ENCODE results near the gene KLK12.

KLK12 gene

GRCh38 chr19:51012661-51013190, 22.1 kb downstream of the KLK12 start:
- no peaks in the 10 kb centered on the region for H3K79me2 ChIP-seq
- H3K9me3 ChIP-seq (ENCODE audit: control insufficient read depth, low read length): no peaks in the 10 kb centered on the region
- H3K36me3 ChIP-seq (ENCODE audit: control insufficient read depth, insufficient read depth, low read length): no peaks in the 10 kb centered on the region
- H3K27me3 ChIP-seq (ENCODE audit: control insufficient read depth, insufficient read depth, low read length): no peaks in the 10 kb centered on the region
- no peak for TF ChIP-seq CTCF (IDR thresholded peaks at IDR 0.05)
- H3K4me3 ChIP-seq (ENCODE audit: low read depth, low read length): no peak overlapping the region
- H2AFZ ChIP-seq: no peak overlapping the region
- no peak overlapping the region for H3K4me2 ChIP-seq (ENCODE audit: low read length)
- H3K9ac ChIP-seq: no peak overlapping the region
- no peak overlapping the region for H3K27ac ChIP-seq
- peaks cover 5% of the 10 kb centered on the region for H3K4me1 ChIP-seq

- no peak for TF ChIP-seq CTCF (IDR thresholded peaks at IDR 0.05)
- no peak overlapping the region for H2AFZ ChIP-seq
- H3K36me3 ChIP-seq (ENCODE audit: control insufficient read depth, insufficient read depth, low read length): no peaks in the 10 kb centered on the region
- H3K9ac ChIP-seq: no peak overlapping the region
- H3K4me3 ChIP-seq (ENCODE audit: low read depth, low read length): no peak overlapping the region
- H3K9me3 ChIP-seq (ENCODE audit: control insufficient read depth, low read length): no peaks in the 10 kb centered on the region
- H3K79me2 ChIP-seq: no peaks in the 10 kb centered on the region
- no peak overlapping the region for H3K4me2 ChIP-seq (ENCODE audit: low read length)
- no peaks in the 10 kb centered on the region for H3K4me1 ChIP-seq
- H3K27ac ChIP-seq: no peak overlapping the region
- H3K27me3 ChIP-seq (ENCODE audit: control insufficient read depth, insufficient read depth, low read length): no peaks in the 10 kb centered on the region
These were observed 24.6 kb downstream of the KLK12 start for GRCh38 chr19:51010066-51010795.

- H2AFZ ChIP-seq: no peak overlapping the region
- TF ChIP-seq CTCF (IDR thresholded peaks at IDR 0.05): no peak
- H3K79me2 ChIP-seq: no peaks in the 10 kb centered on the region
- H3K4me1 ChIP-seq: no peaks in the 10 kb centered on the region
- no peaks in the 10 kb centered on the region for H3K36me3 ChIP-seq (ENCODE audit: control insufficient read depth, insufficient read depth, low read length)
- H3K9me3 ChIP-seq (ENCODE audit: control insufficient read depth, low read length): no peaks in the 10 kb centered on the region
- H3K4me2 ChIP-seq (ENCODE audit: low read length): no peak overlapping the region
- H3K9ac ChIP-seq: no peak overlapping the region
- no peak overlapping the region for H3K27ac ChIP-seq
- H3K4me3 ChIP-seq (ENCODE audit: low read depth, low read length): no peak overlapping the region
- H3K27me3 ChIP-seq (ENCODE audit: control insufficient read depth, insufficient read depth, low read length): no peaks in the 10 kb centered on the region
These were observed 25.5 kb downstream of the KLK12 start for GRCh38 chr19:51009061-51009891.

GRCh38 chr19:51007488-51007887, 27.3 kb downstream of the KLK12 start:
- no peak overlapping the region for H3K4me3 ChIP-seq (ENCODE audit: low read depth, low read length)
- H3K27me3 ChIP-seq (ENCODE audit: control insufficient read depth, insufficient read depth, low read length): no peaks in the 10 kb centered on the region
- no peak overlapping the region for H2AFZ ChIP-seq
- H3K36me3 ChIP-seq (ENCODE audit: control insufficient read depth, insufficient read depth, low read length): no peaks in the 10 kb centered on the region
- H3K9ac ChIP-seq: no peak overlapping the region
- no peaks in the 10 kb centered on the region for H3K79me2 ChIP-seq
- no peaks in the 10 kb centered on the region for H3K9me3 ChIP-seq (ENCODE audit: control insufficient read depth, low read length)
- no peaks in the 10 kb centered on the region for H3K4me1 ChIP-seq
- TF ChIP-seq CTCF (IDR thresholded peaks at IDR 0.05): no peak
- no peak overlapping the region for H3K4me2 ChIP-seq (ENCODE audit: low read length)
- H3K27ac ChIP-seq: no peak overlapping the region
